HepG2 (cell line): ENCODE results near the gene NEURL1B. TPM values are rescaled to one million over a fixed set of nuclear protein-coding genes. Genes with fewer than 3 reads are reported as not detected.
A peak's percentile ranks its signal among the peaks of the same experiment; 100 is the strongest.

Experiments
- ARID3A ChIP-seq: IDR thresholded peaks from 2 replicates; pipeline ENCODE4 v1.6.1; 2012; ENCODE audit warnings: low read depth, low read length, improper control_type of control experiment
- CREM ChIP-seq, 2 experiments: sonication (generic) in 1 of 2; formaldehyde crosslinking in 1 of 2; IDR thresholded peaks; 2 replicates each; pipeline versions ENCODE4 v1.4.0 to v1.6.1; 2016 to 2020; ENCODE audit warnings: antibody characterized with exemption in 1 of 2, mild to moderate bottlenecking in 1 of 2, missing genetic modification reagents in 1 of 2
- DRAP1 ChIP-seq: IDR thresholded peaks from 2 replicates; pipeline ENCODE4 v1.6.1; 2016; ENCODE audit warnings: missing genetic modification reagents, missing compliant biosample characterization
- FOXA1 ChIP-seq, 2 experiments: fragments of 450-650 bp in 1 of 2; sonication (generic) in 1 of 2; formaldehyde crosslinking in 1 of 2; IDR thresholded peaks; 2 replicates each; pipeline versions ENCODE4 v1.4.0 to v1.6.1; 2016 to 2020; ENCODE audit warnings: missing genetic modification reagents in 1 of 2
- GABPA ChIP-seq, 2 experiments: IDR thresholded peaks; 2 replicates each; pipeline ENCODE4 v1.6.1; 2011 to 2016; ENCODE audit warnings: low read depth in 2 of 2, low read length in 1 of 2, missing biosample characterization in 1 of 2, missing genetic modification characterization in 1 of 2
- HMGA1 ChIP-seq: sonication (generic); formaldehyde crosslinking; conservative IDR thresholded peaks from 2 replicates; pipeline ENCODE4 v1.4.0; 2020; ENCODE audit warnings: missing genetic modification reagents
- KAT8 ChIP-seq: IDR thresholded peaks from 2 replicates; pipeline ENCODE4 v1.6.1; 2016; ENCODE audit warnings: missing genetic modification reagents, missing compliant biosample characterization
- NRL ChIP-seq: sonication (generic); formaldehyde crosslinking; IDR thresholded peaks from 2 replicates; pipeline ENCODE4 v1.5.0; 2020; ENCODE audit warnings: missing genetic modification reagents, mild to moderate bottlenecking, moderate library complexity, borderline replicate concordance
- SP140L ChIP-seq: sonication (generic); formaldehyde crosslinking; IDR thresholded peaks from 2 replicates; pipeline ENCODE4 v1.4.0; 2020; ENCODE audit warnings: missing genetic modification reagents, borderline replicate concordance
- SP5 ChIP-seq: IDR thresholded peaks from 2 replicates; pipeline ENCODE4 v1.6.1; 2016; ENCODE audit warnings: low read depth, borderline replicate concordance
- TAF1 ChIP-seq: sonication (generic); formaldehyde crosslinking; IDR thresholded peaks from 2 replicates; pipeline ENCODE4 v1.4.0; 2020; ENCODE audit warnings: missing genetic modification reagents
- TAF15 ChIP-seq: fragments of 200-400 bp; formaldehyde crosslinking; IDR thresholded peaks from one replicate; pipeline ENCODE4 v1.6.1; 2018; ENCODE audit warnings: mild to moderate bottlenecking, low read depth, low read length; ENCODE audit not compliant: poor library complexity, severe bottlenecking
- THAP11 ChIP-seq: IDR thresholded peaks from 2 replicates; pipeline ENCODE4 v1.6.1; 2016; ENCODE audit warnings: missing biosample characterization, missing genetic modification reagents
- ZBTB3 ChIP-seq: sonication (generic); formaldehyde crosslinking; IDR thresholded peaks from 2 replicates; pipeline ENCODE4 v1.4.0; 2020; ENCODE audit warnings: low read depth, mild to moderate bottlenecking, moderate library complexity, missing genetic modification reagents, borderline replicate concordance
- ZEB1 ChIP-seq: IDR thresholded peaks from 2 replicates; pipeline ENCODE4 v1.6.1; 2012; ENCODE audit warnings: mild to moderate bottlenecking, low read depth, inconsistent platforms; ENCODE audit not compliant: insufficient replicate concordance
- ZFP91 ChIP-seq: sonication (generic); formaldehyde crosslinking; IDR thresholded peaks from 2 replicates; pipeline ENCODE4 v1.9.0; 2022; ENCODE audit warnings: missing genetic modification reagents, mild to moderate bottlenecking, borderline replicate concordance
- ZFX ChIP-seq: sonication (generic); formaldehyde crosslinking; IDR thresholded peaks from 2 replicates; pipeline ENCODE4 v1.4.0; 2020; ENCODE audit warnings: mild to moderate bottlenecking, low read depth, missing genetic modification reagents, moderate library complexity
- ZNF121 ChIP-seq: sonication (generic); formaldehyde crosslinking; IDR thresholded peaks from 2 replicates; pipeline ENCODE4 v1.5.0; 2020; ENCODE audit warnings: mild to moderate bottlenecking, missing genetic modification reagents
- ZNF335 ChIP-seq: sonication (generic); formaldehyde crosslinking; IDR thresholded peaks from 2 replicates; pipeline ENCODE4 v1.4.0; 2020; ENCODE audit warnings: missing genetic modification reagents
- ZNF567 ChIP-seq: sonication (generic); formaldehyde crosslinking; IDR thresholded peaks from 2 replicates; pipeline ENCODE4 v1.8.1; 2023; ENCODE audit warnings: mild to moderate bottlenecking, missing genetic modification reagents, borderline replicate concordance
- ZNF672 ChIP-seq: sonication (generic); formaldehyde crosslinking; IDR thresholded peaks from 2 replicates; pipeline ENCODE4 v1.8.1; 2022; ENCODE audit warnings: missing genetic modification reagents
- polyA plus RNA-seq, 8 experiments: library from polyadenylated mRNA; depleted of rRNA in 3 of 8; stranded (reverse) in 7 of 8; unstranded in 1 of 8; fragments of >200 nt; fragmentation: Illumina TruSeq in 4 of 8; extraction: Trizol in 4 of 8; gene quantifications; 2 replicates each; pipeline versions ENCODE4 v1.2.1 to v1.2.3, GENCODE V29; 2011 to 2016; ENCODE audit warnings: low read depth in 4 of 8, missing spikeins in 1 of 8, mixed read lengths in 1 of 8; ENCODE audit not compliant: insufficient read depth in 1 of 8
- total RNA-seq, 5 experiments: library from RNA; depleted of rRNA; stranded (reverse); fragments of >200 nt; fragmentation: Illumina TruSeq; extraction: Trizol; gene quantifications; 2 replicates each; pipeline ENCODE4 v1.2.3, GENCODE V29; 2016; ENCODE audit warnings: low read depth in 1 of 5
- TF ChIP-seq, protein P1 (sequence below): sonication (generic); formaldehyde crosslinking; IDR thresholded peaks from 2 replicates; pipeline ENCODE4 v1.8.0; 2022; ENCODE audit warnings: mild to moderate bottlenecking, missing genetic modification reagents
- TF ChIP-seq, protein P2 (sequence below): sonication (generic); formaldehyde crosslinking; IDR thresholded peaks from 2 replicates; pipeline ENCODE4 v1.4.0; 2020; ENCODE audit warnings: mild to moderate bottlenecking, missing genetic modification reagents

NEURL1B gene
- total and polyA plus RNA-seq, 2 of the 13 experiments (the other 11 are each of a cell fraction or from before 2014, with no cell fraction given), result 0.09 to 0.13 TPM

DNA sequence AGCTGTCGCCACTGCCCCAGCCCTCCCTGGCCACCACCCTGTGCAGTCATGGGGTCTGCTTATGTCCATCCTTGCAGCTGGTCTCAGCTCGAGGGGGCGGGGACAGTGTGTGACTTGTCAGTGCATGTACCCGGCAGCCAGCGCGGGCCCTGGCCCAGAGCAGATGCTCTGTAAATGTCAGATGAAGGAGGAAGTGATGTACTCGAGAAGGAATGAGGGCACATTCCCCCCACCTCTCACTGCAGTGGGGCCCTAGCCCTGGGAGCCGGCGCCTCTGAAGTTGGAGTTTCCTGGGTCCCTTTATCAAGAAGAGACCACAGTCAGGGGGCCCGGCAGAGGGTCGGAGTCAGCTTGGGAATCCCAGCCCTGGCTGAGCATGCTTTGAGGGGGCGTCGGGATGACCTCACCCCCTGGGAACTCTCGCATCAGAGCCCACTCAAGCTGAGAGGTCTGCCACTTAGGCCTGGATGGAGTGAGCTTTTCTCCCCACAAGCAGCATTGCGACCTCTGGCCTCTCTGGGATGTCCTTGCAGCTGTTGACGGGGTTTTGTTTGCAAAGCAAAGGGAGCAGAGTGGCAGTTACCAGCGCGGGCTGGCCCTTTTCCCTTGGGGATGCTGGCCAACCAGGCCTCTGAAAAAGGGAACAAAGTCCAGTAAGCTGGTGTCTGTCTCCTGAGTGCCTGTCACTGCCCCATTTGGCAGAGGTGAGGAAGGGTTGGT is 19.0 kb downstream of the NEURL1B start (continued):
- TF ChIP-seq, protein P1, sequence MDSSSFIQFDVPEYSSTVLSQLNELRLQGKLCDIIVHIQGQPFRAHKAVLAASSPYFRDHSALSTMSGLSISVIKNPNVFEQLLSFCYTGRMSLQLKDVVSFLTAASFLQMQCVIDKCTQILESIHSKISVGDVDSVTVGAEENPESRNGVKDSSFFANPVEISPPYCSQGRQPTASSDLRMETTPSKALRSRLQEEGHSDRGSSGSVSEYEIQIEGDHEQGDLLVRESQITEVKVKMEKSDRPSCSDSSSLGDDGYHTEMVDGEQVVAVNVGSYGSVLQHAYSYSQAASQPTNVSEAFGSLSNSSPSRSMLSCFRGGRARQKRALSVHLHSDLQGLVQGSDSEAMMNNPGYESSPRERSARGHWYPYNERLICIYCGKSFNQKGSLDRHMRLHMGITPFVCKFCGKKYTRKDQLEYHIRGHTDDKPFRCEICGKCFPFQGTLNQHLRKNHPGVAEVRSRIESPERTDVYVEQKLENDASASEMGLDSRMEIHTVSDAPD (CRISPR knock-in tag), result 0 out of 2 replicates have a peak, but pooled peaks have one; percentile 49
- TF ChIP-seq ZNF335 (CRISPR knock-in tag) (peak; percentile 67; the same call in 1 of the 2 replicates), ZBTB3 (CRISPR knock-in tag) (peak; percentile 90), DRAP1 (CRISPR knock-in tag) (0 out of 2 replicates have a peak, but pooled peaks have one; percentile 4), ZEB1 (peak; percentile 36), SP5 (CRISPR knock-in tag) (0 out of 2 replicates have a peak, but pooled peaks have one; percentile 50), CREM (IDR thresholded peaks at IDR 0.05) (peak; percentile 65), CREM (CRISPR knock-in tag; IDR thresholded peaks at IDR 0.05) (no peak), SP140L (CRISPR knock-in tag) (peak; percentile 13; the same call in 1 of the 2 replicates), ARID3A (no peak), GABPA (IDR thresholded peaks at IDR 0.05; ENCODE audit: low read depth, low read length) (no peak), GABPA (CRISPR knock-in tag; IDR thresholded peaks at IDR 0.05; ENCODE audit: low read depth) (peak; percentile 78), ZFX (CRISPR knock-in tag) (peak; percentile 91), TAF15 (no peak), THAP11 (CRISPR knock-in tag) (peak; percentile 62; the same call in 1 of the 2 replicates), NRL (CRISPR knock-in tag) (0 out of 2 replicates have a peak, but pooled peaks have one; percentile 59), TAF1 (CRISPR knock-in tag) (peak; percentile 53; the same call in 1 of the 2 replicates), KAT8 (CRISPR knock-in tag) (peak; percentile 78), ZFP91 (CRISPR knock-in tag) (peak; percentile 80), ZNF121 (CRISPR knock-in tag) (0 out of 2 replicates have a peak, but pooled peaks have one; percentile 30), FOXA1 (IDR thresholded peaks at IDR 0.05) (no peak), FOXA1 (CRISPR knock-in tag; IDR thresholded peaks at IDR 0.05) (peak; percentile 69), ZNF672 (CRISPR knock-in tag) (0 out of 2 replicates have a peak, but pooled peaks have one; percentile 45), HMGA1 (no peak), ZNF567 (CRISPR knock-in tag) (no peak)
- TF ChIP-seq, protein P2, sequence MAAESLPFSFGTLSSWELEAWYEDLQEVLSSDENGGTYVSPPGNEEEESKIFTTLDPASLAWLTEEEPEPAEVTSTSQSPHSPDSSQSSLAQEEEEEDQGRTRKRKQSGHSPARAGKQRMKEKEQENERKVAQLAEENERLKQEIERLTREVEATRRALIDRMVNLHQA (CRISPR knock-in tag), result no peak
